GM11168 (cell line): ENCODE results near the gene CYP2C9.

Experiments
- in situ Hi-C: fragments of 300-500 bp; cut with MboI; formaldehyde crosslinking; loops from one replicate; pipeline ENCODE4 v1.12.0; 2022; ENCODE audit warnings: low sequenced_read_pairs; ENCODE audit not compliant: unreplicated experiment

CYP2C9 gene

GRCh38 chr10:95035332-95036295, 97.2 kb downstream of the CYP2C9 start:
- in situ Hi-C loops: no loop called here

DNA sequence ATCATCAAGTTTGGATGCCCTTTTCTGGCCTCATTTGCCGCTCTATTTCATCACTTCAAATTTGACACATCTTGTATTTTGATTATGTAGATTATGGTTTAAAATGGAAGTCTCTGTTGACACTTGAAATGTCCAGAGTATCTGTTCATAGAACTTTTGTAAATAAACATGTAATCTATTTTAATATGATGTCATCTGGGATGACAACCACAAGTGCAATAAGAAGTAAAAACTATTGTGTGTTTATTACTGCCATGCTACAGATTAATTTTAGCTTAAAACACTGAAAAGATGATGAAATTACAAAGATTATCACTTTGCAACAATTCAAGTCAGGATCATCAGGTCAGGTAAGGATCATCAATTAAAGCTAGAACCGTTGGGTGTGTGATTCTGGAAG, 100.8 kb downstream of the CYP2C9 start:
- in situ Hi-C loops: no loop called here
